Measurements from ENCODE around the gene CACNA1B.

DNA sequence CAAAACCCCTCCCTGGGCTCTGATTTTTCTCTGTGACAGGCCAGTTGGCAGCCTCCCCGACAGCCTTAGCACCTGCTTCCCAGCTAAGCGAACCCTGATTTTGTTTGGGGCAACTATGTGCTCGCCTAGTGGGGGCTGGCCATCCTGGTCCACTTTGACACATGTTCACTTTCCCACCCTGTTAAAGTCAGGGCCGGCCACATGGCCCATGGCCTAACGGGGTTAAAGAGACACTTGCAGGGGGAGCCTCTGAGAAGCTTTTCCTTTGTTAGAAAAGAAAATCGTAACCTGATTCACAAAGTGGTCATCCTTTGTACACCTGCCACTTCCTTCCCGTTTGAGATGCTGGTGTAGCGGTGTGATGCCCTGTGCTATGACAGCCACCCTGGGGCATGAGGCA is 1.3 kb upstream of the CACNA1B start:
- TF ChIP-seq, protein P1, sequence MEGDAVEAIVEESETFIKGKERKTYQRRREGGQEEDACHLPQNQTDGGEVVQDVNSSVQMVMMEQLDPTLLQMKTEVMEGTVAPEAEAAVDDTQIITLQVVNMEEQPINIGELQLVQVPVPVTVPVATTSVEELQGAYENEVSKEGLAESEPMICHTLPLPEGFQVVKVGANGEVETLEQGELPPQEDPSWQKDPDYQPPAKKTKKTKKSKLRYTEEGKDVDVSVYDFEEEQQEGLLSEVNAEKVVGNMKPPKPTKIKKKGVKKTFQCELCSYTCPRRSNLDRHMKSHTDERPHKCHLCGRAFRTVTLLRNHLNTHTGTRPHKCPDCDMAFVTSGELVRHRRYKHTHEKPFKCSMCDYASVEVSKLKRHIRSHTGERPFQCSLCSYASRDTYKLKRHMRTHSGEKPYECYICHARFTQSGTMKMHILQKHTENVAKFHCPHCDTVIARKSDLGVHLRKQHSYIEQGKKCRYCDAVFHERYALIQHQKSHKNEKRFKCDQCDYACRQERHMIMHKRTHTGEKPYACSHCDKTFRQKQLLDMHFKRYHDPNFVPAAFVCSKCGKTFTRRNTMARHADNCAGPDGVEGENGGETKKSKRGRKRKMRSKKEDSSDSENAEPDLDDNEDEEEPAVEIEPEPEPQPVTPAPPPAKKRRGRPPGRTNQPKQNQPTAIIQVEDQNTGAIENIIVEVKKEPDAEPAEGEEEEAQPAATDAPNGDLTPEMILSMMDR (conservative IDR thresholded peaks at IDR 0.05 in 1 of 2, IDR thresholded peaks at IDR 0.05 in 1 of 2; ENCODE audit: extremely low read depth in 1 of 2, insufficient read depth in 1 of 2, low read depth in 1 of 2, low read length in 2 of 2): no peak
- TF ChIP-seq EZH2 (IDR thresholded peaks at IDR 0.05; ENCODE audit: borderline replicate concordance, low read length): no peak

Data from mammary epithelial cell (primary cell).